Measurements from ENCODE around the gene PLEKHM3. TPM values are rescaled to one million over a fixed set of nuclear protein-coding genes. Genes with fewer than 3 reads are reported as not detected.

PLEKHM3 gene, protein sequence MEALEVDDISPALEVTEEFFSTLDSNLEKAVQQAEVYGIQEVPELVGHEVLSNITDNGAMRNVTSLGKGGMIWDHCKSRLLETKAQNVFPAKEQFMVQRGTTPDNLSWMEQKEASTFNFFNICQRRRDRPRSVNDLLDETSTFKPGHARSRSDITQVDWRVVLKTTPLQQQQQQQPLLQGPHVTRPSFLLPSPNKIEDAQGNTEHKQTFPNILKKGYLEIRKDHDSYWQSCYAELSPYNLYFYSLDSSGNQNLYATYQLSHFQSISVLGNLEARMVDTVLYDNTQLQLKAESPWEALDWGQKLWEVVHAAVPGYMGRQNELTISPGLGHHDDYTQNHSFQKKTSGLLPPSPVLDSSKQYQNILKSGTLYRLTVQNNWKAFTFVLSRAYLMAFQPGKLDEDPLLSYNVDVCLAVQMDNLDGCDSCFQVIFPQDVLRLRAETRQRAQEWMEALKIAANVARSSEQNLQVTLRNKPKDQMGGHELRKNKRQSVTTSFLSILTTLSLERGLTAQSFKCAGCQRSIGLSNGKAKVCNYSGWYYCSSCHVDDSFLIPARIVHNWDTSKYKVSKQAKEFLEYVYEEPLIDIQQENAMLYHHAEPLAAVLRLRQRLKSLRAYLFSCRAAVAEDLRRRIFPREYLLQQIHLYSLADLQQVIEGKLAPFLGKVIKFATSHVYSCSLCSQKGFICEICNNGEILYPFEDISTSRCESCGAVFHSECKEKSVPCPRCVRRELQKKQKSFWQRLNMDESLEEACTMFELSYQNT
- total RNA-seq (2014; rRNA removed; shearing (Covaris generic)): 6.7 and 6.8 TPM in 2 replicates

DNA sequence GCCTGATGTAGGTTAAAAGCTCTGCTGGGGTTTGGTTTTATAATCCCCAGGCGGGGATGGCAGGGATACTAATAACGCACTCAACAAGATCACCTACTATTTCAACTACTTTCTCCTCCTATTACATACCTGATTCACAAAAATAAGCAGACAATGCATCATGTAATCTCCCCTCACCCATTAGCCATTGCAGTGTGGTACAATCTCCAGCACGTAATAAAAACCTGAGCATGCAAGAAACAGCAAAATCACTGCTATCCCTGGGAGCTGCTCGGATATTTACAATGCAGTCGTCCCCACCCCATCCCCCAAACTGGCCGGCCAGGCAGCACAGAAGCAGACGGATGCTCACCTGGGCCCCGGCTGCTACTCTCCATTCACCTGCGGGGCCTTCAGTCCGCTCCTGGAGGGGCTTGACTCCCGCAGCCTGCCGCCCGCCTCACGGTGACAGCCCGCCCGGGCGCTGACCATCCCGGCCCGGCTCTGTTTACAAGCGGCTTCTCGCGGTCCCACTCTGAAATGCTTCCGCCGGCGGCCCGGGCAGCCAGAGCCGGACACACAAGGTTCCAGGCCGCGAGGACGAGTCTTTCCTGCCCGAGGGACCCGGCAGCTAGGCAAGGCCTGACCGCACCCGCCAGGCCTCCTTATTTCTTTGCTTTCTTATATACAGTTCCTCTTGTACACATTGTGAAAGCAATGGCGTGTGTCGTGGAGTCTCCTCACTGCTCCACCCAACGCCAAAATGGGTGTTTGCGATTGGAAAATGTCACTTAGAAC, at the start of gene PLEKHM3:
Gene PLEKHM3 (minus strand): TSS at position 491 of the 777 bp plus-strand sequence. CDS start 23,888 bp downstream, outside the sequence.
- peak; percentile 86 for DNase-seq (ENCODE audit: low read depth)

DNA sequence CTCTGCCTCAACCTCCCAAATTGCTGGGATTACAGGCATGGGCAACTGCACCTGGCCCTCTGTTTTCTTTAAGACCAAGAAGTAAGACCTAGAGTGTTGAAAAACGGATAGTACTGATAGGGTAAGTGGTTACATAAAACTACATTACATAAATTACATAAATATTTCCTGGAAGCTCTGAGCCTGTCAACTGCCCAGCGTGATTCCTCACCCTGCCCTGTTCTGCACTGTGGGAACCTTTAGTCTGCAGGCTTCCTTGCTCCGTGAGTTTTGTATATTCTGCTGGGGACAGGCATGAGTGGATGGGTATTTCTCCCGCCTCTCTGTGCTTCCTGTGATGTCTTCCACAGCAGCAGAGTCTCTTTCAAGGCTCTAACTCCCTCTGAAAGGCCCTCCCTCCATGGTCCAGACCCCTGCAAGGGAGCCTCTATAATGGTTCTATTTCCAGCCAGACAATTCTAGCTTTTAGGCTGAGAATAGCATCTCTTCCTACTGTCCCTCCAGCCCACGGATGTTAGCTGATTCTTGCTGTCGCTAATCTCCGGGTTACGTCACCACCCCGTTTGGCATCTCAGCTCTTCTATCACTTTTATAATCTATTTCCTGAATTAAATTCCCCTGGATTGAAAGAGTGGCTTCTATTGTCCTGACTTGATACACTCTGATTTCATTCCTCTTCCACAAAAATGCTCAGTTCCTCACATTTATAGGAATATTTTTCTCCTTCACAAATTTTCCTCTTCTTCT, 49.5 kb upstream of the PLEKHM3 start:
- DNase-seq (ENCODE audit: low read depth): no peak

DNA sequence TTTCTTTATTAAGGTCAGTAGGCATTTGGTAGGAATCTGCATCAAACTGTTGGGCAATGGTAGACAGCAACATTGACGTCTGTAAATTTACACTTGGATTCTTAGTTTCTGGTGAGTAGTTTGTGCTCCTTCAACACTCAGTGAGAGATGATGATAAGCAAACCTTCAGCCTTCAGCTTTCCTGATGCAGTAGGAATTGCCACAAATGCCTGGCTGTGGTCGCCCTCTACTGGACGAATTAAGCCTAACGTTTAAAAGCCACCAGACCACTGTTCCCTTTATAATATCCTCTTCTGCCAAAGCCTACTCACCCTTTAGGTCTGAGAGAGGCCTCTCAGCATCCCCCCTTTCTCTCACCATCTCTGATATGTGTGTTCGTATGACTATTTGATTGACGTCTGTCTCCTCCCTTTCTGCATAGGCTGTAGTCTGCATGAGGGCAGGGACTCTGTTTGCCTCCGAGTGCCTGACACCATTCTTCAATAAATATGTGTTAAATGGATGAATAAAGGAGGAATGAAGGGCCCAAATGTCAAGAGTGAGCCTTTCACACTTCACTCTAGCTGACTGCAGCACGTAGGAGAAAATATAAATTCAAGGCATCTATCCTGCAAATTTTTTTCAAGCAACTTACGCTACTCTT, 47.0 kb upstream of the PLEKHM3 start:
- DNase-seq (ENCODE audit: low read depth): peak; percentile 61

DNA sequence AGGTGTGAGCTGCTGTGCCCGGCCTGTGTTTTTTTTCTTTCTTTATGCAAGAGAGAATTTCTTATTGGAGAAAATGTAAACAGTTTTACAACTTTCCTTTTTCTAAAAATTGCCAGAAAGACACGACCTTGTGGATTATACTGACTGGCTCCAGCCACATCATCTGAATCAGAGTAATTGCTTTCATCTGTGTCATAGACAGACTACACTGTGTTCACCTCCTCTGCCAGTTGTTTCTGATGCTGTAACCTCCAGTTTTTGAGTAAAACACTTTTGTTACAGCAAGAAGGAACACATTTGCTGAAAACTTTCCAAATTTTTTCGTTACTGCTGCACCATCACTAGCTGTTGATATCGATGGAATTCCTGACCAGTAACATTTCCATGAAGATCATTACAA, 43.9 kb upstream of the PLEKHM3 start:
- DNase-seq (ENCODE audit: low read depth): peak; percentile 11

DNA sequence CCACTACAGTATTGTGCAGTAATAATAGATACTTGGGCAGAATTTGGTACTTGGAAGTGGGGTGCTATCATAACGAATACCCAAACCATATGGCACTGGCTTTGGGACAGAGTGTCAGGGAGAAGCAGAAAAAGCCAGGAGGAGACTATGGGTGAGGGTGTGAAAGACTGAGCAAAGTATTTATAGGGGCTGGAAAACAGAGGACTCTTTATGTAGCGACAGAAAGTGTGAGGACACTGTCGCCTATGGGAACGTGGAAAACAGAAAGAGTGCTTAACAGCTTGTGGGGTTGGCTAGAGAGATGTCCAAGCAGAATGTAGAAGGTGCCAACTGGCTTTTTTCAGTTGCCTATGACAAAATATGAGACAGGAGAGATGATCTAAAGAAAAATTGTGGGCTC, 40.7 kb upstream of the PLEKHM3 start:
- DNase-seq (ENCODE audit: low read depth): peak; percentile 8

DNA sequence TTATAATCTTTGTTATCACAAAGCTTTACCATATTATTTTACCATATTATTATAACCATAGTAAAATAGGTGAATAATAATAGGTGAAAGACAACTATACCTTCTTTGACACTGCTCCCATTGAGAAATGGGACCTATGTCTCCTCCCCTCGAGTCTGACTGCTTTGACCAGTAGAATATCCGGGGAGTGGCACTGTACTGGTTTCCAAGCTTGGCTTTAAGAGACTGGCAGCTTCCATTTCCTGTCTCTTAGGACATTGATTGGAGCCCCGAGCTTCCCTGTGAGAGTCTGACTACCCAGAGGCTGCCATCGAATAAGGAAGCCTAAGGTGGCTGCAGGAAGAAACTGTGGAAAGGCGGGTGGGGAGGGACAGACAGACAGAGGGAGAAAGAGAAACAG, 40.1 kb upstream of the PLEKHM3 start:
- peak; percentile 77 for DNase-seq (ENCODE audit: low read depth)

DNA sequence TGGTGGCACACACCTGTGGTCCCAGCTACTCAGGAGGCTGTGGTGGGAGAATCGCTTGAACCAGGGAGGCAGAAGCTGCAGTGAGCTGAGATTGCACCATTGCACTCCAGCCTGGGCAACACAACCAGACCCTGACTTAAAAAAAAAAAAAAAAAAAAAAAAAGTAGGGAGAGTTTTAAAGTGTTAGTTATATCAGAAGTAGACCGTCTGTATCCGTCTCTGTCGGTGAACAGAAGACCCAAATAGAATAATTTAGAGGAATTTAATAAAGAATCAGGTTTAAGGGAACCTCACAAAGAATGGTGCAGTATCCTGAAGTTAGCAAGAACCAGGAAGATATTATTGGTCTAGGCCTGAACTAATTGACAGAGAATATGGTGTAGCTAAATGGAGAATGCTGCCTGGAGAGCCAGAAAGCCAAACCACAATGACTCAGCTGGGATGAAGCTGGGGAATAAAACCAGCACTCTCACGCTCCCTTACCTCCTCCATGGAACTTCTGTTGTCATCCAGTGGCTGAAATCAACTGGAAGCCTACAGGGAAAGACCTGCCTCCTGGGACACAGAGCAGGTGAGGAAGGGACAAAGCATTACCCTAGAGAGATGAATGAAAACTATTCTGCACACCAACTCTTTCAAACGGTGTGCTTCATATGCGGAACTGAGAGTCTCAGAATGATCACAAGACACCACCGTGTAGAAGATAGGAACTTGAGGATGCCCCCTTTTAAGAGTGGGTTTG, 39.1 kb upstream of the PLEKHM3 start:
- DNase-seq (ENCODE audit: low read depth): peak; percentile 95

DNA sequence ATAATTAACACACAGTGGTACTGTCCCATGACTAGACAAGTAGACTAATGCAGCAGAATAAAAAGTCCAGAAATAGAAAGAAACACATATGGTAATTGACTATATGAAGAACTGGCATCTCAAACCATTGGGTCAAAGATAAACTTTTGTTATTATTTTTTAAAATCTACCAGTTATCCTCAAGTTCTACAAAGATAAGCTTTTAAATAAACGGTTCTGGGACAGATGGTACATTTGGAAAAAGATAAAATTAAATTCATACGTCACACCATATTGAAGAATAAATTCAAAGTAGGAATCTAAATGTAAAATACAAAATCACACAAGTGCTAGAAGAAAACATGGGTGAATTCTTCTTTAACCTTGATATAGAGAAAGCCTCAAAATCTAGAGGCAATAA, 37.6 kb upstream of the PLEKHM3 start:
- DNase-seq (ENCODE audit: low read depth): no peak

DNA sequence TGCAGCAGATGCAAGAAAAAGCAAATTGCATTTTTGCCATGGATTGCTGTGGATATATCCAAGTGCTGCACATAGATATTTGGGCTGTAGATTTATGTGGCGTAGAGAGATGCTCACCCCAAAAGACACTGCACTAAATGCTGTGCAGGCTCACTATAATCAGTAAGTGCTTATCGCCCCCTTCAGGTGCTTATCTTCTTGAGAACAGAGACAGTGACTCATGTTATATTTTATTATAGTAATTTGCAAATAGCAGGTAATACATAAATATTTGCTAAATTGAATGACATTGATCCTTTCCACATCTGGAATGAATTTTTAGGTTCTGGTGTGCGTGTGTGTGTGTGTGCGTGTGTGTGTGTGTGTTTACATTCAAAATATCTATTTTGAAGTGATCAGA, 36.8 kb upstream of the PLEKHM3 start:
- DNase-seq (ENCODE audit: low read depth): peak; percentile 44

DNA sequence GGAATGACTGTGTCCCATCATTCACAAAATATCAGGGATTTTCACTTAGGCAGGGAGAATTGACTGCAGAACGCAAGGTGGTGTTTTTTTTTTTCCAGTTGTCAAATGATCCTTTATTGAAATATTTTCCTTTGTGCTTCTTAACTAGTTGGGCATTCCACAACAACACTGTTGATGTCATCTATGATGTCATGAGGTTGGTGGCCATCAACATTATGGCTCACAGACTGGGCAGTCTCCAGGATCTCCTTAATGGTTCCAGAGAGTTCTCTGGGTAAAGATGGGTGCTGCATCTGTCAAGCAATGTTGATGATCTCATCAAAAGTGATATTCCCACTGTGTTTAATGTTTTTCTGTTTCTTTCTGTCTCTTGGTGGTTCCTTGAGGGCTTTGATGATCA, 31.8 kb upstream of the PLEKHM3 start:
- no peak for DNase-seq (ENCODE audit: low read depth)

DNA sequence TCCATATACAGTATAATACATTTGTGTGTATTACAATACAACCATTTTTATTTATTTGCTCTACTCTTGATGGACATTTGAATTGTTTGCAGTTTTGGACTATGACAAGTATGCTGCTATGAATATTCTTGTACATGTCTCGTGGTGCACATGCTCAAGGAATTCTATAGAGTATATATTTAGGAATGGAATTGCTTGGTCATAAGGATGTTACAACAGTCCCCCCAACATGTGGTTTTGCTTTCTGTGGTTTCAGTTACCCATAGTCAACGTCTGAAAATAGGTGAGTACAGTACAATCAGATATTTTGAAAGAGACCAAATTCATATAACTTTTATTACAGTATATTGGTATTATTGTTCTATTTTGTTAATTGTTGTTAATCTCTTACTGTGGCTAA, 24.1 kb upstream of the PLEKHM3 start:
- no peak for DNase-seq (ENCODE audit: low read depth)

DNA sequence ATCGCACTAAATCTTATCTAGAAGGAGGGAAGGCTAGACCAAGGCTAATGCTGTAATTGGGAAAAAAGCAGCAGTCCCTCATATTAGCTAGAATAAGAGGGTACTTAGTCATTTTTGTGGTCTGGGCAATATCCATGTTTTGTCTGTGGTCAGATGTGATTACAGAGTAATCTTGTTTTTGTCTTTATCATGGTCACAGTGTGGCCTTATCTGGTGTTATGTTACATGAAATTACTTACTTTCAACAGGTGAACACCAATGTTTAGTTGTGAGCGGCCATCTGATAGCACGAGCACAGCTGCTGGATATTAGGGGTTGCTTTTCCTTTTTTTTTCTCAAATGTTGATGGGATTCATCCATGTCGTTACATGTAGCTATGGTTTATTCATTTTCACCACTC, 23.7 kb upstream of the PLEKHM3 start:
- DNase-seq (ENCODE audit: low read depth): no peak

DNA sequence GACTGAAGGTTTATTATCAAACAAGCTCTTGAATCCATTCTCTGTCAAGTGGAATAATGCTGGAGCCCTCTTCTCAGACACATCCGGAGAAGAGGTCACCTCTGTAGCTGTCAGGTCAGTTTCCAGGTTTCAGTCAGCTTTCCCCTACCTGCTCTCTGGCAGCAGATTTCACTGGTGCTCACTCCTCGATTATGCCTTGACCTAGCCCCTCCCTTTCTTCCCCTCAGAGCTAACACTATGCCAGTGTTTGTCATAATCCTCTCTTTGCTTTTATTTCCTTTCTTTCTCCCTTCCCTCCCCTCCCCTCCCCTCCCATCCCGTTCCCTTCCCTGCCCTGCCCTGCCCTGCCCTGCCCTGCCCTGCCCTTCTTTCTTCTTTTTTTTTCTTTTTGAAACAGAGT, 22.5 kb upstream of the PLEKHM3 start:
- no peak for DNase-seq (ENCODE audit: low read depth)

DNA sequence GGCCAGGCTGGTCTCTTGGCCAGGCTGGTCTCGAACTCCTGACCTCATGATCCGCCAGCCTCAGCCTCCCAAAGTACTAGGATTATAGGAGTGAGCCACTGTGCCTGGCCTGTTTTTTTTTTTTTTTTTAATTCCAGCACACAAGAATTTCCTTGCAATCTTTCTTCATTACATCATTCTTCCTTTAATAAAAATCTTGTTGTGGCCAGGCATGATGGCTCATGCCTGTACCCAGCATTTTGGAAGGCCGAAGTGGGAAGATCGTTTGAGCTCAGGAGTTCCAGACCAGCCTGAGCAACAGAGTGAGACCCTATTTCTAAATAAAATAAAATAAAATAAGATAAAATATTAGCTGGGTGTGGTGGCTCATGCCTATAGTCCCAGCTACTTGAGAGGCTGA, 21.4 kb upstream of the PLEKHM3 start:
- no peak for DNase-seq (ENCODE audit: low read depth)

DNA sequence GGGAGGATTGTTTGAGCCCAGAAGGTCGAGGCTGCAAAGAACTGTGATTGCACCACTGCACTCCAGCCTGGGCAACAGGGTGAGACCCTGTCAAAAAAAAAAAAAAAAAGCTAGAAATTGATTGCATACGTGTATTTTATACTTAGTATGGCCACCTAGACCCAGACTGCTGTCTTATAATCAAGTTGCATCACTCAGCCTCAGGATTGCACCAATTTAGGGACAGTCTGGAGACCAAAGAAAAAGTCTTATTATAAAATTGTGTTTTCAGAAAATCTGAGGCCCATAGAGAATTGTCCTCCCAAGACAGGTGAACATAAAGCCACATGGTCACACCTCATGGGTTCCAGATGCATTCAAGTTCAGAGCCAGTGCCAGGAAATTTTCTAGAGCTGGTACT, 17.1 kb upstream of the PLEKHM3 start:
- DNase-seq (ENCODE audit: low read depth): no peak

DNA sequence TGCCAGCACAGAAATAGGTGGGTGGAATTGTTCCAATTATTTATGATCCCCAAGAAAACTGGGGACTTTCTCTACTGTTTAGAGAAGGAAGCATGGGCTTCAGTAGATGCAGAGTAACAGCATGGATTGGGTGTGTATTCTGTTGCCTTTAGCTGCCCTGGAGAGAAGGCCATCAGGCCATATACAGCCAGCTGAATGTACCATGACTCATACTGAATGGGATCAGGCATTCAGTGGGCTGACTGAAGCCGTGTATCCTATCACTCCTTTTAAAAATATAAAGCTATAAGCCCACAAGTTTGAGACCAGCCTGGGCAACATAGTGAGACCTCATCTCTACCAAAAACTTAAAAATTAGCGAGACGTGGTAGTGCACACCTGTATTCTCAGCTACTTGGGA, 16.7 kb upstream of the PLEKHM3 start:
- DNase-seq (ENCODE audit: low read depth): peak; percentile 49

DNA sequence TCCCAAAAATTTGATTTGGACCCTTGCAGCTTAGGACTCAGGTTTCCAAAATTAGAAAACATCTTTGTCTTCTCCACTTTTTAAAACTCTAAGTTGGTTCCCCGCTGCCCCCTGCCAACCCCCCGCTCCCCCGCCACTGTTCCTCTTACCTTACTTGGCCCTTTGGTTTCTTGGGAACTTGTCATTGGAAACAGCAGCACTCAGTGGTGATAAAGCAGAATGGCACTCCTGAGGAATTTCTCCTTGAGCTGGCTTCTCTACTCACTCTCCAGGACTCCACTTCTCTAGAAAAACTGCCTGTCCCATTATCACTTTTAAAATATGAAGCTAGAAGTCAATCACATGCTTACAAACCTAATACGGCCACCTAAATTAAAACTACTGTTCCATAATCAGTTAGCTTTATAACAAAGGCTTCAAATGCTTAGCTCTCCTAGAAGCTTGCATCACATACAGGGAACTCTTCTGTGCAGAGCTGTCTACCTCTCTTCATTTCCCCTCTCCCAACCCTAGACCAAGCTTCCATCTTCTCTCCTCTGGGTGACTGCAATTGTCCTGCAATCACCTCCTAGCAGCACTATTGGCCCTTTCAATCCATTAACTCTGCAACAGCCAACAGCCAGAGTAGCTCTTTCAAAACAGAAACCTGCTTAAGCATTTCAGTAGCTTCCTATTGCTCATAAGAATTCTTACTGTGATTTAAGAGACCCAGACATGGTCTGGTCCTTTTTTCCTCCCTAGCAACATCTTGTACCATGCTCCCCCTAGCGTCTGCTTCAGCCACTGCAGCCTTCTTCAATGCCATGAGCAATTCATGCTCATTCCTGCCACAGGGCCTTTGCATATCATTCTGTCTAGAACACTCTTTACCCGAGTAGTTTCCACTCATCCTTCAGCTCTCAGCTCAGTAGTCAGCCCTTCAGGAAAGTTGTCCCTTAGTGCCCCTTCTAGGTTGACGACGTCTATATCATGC, 15.2 kb upstream of the PLEKHM3 start:
- DNase-seq (ENCODE audit: low read depth): peak; percentile 65

DNA sequence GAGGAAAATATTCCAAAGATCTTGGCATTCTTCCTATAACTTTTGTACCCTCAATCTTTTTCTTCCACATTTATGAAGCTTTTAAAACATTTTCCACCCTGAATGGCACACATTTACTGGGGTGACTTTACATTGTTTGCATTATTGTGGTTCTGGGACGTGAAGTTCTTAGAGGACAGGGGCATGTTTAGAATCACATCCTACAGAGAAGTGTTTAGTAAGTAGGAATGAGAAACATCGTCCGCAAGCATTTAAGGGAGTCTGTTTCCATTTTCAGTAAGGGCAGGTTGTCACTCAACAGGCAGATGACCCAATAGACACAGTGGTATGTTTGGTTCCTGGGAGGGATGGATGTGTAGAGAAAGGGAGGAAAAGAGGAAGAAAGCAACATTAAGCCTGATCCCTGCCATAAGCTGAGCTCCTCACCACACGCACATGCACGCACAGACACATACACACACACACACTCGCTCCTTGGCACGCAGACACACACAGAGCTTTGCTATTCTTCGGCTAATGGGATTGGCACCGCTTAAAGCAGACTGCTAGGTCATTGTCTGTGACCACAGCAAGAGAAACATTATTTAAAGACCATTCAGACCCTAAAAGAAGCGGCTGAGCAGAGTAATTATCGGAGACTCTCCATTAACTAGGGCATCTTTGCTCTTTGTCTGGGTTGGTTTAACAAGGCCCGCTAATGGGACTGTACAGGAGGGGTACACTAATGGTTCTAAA, 14.2 kb upstream of the PLEKHM3 start:
- DNase-seq (ENCODE audit: low read depth): no peak
